ENCODE data around the gene GNG7.
"Not testable (repeated sequence)": the region's sequence is repeated elsewhere in the genome, so short reads cannot be mapped to it uniquely, and the experiment has no call there.

Gene GNG7

DNA sequence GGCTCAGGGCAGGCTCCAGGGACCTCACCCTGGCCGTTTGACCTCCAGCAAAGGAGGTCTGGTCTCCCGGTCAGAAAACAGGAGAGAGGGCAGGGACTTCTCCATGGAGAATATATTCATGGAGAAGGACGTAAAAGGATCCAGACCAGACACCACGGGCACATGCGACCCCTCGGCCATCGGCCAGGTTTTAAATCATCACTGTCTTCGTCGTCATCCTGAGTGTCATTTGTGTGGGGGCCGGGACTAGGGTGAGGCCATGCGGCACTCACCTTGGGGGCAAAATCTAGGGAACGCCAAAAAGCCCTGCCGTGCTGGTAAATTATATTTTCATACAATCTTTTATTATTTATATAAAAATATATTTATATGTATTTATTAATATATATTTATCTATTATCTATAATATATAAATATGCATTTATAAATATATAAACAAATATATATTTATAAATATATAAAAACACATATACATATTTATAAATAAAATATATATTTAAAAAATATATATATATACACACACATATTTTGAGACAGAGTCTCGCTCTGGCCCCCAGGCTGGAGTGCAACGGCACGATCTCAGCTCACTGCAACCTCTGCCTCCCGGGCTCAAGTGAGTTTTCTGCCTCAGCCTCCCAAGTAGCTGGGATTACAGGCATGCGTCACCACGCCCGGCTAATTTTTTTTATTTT, 151.2 kb downstream of the GNG7 start:
- DNase-seq (ENCODE audit: low read depth, low spot score), result no peak

- peak; percentile 55 for DNase-seq (ENCODE audit: low read depth, low spot score)
Measured at GRCh38 chr19:2550431-2551171, 151.9 kb downstream of the GNG7 start.

GRCh38 chr19:2549701-2550191, 152.7 kb downstream of the GNG7 start:
- DNase-seq (ENCODE audit: low read depth, low spot score), result no peak

DNA sequence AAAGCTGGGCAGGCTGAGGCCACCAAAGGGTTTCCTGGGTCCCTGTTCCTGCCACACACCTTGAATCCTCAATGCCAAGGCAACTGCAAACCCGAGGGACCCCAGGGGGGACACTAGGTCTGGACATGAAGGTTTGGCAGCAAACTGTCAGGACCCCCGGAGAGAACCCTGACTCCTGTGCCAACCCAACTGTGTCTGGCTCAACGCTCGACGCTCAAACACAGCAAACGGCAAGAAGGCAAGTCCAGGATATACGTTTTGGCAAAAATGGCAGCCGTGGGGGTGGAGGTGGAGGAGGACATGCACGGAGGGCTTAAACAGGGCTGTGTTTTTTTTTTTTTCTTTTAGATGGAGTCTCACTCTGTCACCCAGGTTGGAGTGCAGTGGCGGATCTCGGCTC, 153.5 kb downstream of the GNG7 start:
- DNase-seq (ENCODE audit: low read depth, low spot score), result no peak

DNA sequence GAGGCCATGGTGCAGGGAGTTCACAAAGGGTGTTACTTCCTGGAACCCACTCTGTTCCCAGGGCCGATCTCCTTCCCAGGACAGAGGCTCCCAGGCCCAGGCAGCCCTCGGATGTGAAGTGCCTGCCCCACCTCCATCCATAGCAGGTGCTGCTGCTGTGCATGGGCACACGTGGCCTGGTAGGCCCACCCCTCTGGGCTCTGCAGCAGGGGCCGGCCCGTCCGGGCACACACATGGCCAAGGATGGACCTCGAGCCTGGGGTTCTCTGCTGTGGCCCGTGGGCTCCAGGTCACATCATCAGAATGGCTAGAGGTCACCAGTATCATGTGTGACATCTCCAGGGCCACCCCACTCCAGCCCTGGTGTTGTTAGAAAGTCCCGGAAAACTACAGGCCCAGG, 154.8 kb downstream of the GNG7 start:
- no peak for DNase-seq (ENCODE audit: low read depth, low spot score)

DNA sequence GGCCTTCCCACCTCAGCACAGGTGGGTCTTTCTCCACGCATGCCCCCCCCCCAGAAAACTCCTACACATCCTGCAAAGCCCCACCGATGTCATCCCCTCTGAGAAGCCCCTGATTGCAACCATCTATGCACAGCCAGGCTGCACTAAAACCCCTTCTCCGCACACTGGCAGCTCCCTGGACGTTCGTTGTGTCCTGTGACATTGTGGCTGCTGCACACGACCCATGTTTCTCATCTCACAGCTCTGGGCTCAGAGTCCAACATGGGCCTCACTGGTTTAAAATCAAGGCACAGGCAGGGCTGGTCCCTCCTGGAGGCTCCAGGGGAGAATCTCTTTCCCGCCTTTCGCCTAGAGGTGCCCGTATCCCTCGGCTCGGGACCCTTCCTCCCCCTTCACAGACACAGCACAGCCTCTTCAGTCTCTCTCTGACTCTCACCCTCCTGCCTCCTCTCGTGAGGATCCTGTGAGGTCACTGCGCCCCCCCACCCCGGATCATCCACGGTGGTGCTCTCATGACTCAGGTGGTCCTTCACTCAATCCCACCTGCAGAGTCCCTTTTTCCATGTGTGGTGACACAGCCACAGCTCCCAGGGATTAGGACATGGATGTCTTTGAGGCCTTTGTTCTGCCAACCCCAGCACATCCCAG, 155.3 kb downstream of the GNG7 start:
- no peak for DNase-seq (ENCODE audit: low read depth, low spot score)

GRCh38 chr19:2546128-2547032, 156.1 kb downstream of the GNG7 start:
- DNase-seq (ENCODE audit: low read depth, low spot score), result peak; percentile 65

DNA sequence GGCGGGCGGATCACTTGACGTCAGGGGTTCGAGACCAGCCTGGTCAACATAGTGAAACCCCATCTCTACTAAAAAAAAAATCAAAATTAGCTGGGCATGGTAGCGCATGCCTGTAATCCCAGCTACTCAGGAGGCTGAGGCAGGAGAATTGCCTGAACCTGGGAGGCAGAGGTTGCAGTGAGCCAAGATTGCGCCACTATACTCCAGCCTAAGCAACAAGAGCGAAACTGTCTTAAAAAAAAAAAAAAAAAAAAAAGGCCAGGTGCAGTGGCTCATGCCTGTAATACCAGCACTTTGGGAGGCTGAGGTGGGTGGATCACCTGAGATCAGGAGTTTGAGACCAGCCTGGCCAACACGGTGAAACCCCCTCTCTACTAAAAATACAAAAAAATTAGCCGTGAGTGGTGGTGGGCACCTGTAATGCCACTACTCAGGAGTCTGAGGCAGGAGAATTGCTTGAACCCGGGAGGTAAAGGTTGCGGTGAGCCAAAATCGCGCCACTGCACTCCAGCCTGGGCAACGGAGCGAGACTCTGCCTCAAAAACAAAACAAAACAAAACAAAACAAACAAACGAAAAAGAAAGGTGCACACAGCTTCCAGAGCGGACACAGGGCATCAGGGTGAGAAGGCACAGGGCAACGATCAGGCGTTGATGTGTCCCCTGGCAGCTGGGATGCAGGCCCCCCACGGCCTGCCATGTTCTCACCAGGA, 156.9 kb downstream of the GNG7 start:
- DNase-seq (ENCODE audit: low read depth, low spot score), result not testable (repeated sequence)

DNA sequence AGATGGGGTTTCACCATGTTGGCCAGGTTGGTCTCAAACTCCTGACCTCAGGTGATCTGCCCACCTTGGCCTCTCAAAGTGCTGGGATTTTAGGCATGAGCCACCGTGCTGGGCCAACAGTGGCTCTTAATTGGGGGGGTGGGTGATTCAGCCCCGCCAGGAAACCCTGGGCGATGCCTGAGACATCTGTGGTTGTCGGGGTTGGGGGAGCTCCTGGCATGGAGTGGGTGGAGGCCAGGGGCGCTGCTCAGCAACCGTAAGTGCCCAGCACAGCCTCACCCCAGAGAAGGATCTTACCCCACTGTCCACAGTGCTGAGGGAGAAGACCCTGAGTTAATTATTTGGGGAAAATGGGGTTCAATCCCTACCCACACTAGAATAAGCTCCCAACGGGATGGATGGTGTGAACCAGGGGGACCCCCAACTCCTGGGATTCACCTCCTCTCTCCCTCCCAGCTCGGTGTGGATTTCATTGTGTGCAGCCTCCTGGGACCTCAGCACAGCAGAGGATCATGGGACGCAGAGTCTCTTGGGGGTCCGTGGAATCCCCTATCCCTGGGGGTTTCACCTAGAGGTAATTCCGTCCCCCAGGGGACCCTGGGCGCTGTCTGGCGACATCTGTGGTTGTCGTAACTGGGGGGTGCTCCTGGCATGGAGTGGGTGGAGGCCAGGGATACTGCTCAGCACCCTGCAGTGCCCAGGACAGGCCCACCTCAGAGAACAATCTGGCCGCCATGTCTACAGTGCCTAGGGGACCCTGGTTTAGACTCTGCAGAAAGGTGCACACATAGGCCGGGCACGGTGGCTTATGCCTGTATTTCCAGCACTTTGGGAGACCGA, 157.7 kb downstream of the GNG7 start:
- DNase-seq (ENCODE audit: low read depth, low spot score), result no peak

GRCh38 chr19:2543463-2544442, 158.7 kb downstream of the GNG7 start:
- DNase-seq (ENCODE audit: low read depth, low spot score), result peak; percentile 98

GRCh38 chr19:2543072-2543462, 159.4 kb downstream of the GNG7 start:
- not testable (repeated sequence) for DNase-seq (ENCODE audit: low read depth, low spot score)

DNA sequence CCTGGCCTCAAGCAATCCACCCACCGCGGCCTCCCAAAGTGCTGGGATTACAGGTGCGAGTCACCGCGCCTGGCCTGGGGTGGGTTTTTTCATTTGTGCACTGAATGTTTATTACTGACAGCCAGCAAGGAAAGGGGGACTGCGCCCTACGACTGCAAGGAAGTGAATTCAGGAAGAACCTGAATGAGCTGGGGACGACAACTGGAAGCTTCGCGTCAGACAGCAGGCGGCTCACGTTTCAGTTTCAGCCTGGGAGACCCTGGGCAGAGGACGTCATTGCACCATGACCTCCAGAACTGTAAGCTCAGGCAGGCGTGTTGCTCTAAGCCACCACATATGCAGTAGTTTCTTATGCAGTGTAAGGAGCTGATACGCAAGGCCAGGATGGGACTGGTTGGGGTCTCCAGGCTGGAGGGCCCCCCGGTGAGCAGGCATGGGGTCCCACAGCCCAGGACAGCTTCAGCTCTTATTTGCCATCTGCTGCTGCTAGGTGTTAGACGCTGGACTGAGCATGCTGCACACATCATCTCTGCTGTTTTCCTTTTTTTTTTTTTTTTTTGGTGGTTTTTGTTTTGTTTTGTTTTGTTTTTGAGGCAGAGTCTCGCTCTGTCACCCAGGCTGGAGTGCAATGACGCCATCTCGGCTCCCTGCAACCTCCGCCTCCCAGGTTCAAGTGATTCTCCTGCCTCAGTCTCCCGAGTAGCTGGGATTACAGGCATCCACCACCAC, 160.0 kb downstream of the GNG7 start:
- peak; percentile 77 for DNase-seq (ENCODE audit: low read depth, low spot score)

DNA sequence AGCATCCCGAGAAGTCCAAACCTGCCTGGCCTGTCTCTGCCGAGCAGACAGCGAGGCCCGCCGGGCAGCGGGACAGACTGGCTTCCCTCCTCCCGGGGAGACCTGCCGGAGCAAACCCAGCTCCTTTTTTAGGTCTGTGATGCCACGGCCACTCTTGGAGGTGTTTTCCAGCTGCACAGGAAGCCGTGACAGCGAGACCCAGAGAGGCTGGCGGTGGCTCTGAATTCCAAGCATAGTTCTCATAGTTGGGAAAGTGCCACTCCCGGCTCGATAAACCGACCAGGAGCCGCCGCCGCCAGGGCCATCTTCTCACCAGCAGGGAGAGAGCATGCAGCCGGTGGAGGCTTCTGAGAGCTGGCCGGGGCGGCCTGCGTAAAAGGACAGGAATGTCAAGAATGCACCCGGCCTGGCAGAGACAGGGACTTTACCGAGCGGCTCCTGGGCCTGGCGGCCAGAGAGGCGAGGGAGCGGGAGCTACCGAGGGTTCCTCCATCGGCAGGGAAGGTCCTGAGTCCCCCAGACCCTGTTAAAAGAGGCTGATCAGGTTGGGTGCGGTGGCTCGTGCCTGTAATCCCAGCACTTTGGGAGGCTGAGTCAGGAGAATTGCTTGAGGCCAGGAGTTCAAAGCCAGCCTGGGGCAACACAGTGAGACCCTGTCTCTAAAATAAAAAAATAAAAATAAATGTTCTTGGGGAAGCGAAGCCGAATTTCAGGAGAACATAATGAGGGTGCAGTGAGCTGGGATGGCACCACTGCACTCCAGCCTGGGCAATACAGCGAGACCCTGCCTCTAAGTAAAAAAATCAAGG, 161.6 kb downstream of the GNG7 start:
- DNase-seq (ENCODE audit: low read depth, low spot score), result peak; percentile 100

DNA sequence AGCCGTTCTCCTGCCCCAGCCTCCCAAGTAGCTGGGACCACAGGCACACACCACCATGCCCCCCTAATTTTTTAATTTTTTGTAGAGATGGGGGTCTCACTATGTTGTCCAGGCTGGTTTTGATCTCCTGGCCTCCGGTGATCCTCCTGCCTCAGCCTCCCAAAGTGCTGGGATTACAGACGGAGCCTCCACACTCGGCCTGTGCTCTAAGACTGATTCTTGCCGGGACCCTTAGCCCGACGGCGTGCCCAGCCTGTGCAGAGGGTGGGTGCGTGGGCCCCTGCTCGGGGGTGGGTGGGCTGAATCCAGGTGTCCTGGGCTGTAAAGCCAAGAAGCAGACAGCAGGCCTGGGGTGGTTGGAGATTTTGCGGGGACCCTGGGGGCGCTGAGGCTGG, 162.2 kb downstream of the GNG7 start:
- DNase-seq (ENCODE audit: low read depth, low spot score), result peak; percentile 56

DNA sequence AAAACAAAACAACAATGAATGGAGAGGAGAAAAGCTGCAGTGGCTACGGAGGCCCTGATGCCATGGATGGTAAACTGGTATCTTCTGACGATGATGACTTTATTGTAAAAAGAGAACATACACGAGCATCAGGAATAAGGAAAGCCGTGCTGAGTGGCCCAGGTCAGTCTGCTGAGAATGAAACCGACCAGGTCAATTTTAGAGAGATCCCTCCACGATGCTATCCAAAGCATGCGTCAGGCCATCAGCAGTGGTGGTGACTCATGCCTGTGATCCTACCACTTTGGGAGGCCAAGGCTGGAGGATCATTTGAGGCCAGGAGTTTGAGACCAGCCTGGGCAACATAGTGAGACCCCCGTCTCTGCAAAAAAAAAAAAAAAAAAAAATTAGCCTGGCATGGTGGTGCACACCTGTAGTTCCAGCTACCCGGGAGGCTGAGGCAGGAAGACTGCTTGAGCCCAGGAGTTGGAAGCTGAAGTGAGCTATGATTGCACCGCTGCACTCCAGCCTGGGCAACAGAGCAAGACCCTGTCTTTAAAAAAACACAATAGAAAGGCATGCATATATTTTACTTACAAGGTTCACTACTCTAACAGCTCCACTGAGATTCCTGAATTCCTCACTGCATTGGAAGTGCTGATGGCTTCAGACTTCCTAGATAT, 164.3 kb downstream of the GNG7 start:
- no peak for DNase-seq (ENCODE audit: low read depth, low spot score)

GRCh38 chr19:2537584-2537983, 164.9 kb downstream of the GNG7 start:
- DNase-seq (ENCODE audit: low read depth, low spot score), result not testable (repeated sequence)

DNA sequence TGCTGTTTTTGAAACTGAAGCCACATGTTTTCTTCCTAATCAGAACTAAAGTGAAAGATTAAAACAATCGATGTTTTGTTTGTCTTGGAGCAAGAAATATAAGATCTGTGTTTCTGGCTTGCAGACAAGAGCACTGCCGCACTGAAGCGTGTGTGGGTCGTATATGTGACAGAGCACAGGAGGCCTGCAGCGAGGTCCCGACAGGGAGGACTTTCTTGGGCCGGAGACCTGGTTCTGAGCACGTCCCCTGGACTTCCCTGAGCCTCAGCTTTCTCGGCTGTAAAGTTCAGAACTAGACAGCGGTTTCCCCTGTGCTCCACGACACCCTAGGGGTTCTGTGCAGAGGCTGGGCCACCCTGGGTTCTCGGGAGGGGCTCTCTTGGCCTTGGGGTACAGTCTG, 166.0 kb downstream of the GNG7 start:
- no peak for DNase-seq (ENCODE audit: low read depth, low spot score)

All from ELF-1 (cell line).